Thoracic aorta (tissue), 2 donors: ENCODE results near the gene GPR31. TPM values are rescaled to one million over a fixed set of nuclear protein-coding genes. Genes with fewer than 3 reads are reported as not detected.

ENCODE experiments used
- ATAC-seq: fragments of 150-250 bp; one replicate; pipeline ENCODE4 v1.8.0; 2017; ENCODE audit warnings: low read depth; ENCODE audit not compliant: insufficient number of reproducible peaks, low FRiP score
- DNase-seq: peaks from one replicate; pipeline ENCODE4 v3.0.0-alpha.2; 2020; ENCODE audit warnings: low spot score
- H3K27ac ChIP-seq, 2 donors: fragments of 200-600 bp; sonication (generic); 1 replicate in 1 of 2; 2 replicates in 1 of 2; pipeline ENCODE4 v1.5.1; 2016; ENCODE audit warnings: mild to moderate bottlenecking in 2 of 2, moderate library complexity in 2 of 2
- H3K27me3 ChIP-seq: fragments of 200-600 bp; sonication (generic); replicated peaks from 2 replicates; pipeline ENCODE4 v1.6.0; 2016; ENCODE audit warnings: mild to moderate bottlenecking; ENCODE audit not compliant: insufficient read depth
- H3K36me3 ChIP-seq: fragments of 200-600 bp; sonication (generic); one replicate; pipeline ENCODE4 v1.5.1; 2016
- H3K4me1 ChIP-seq, 2 donors: fragments of 200-600 bp; sonication (generic); 1 replicate in 1 of 2; 2 replicates in 1 of 2; pipeline versions ENCODE4 v1.5.1 to v1.6.0; 2016; ENCODE audit warnings: low read depth in 2 of 2, mild to moderate bottlenecking in 1 of 2; ENCODE audit not compliant: control insufficient read depth in 1 of 2
- H3K4me3 ChIP-seq: fragments of 200-600 bp; sonication (generic); 2 replicates; pipeline ENCODE4 v1.5.1; 2016; ENCODE audit warnings: mild to moderate bottlenecking
- H3K9me3 ChIP-seq: fragments of 200-600 bp; sonication (generic); 2 replicates; pipeline ENCODE4 v1.5.1; 2016
- total RNA-seq, 2 donors: library from RNA; depleted of rRNA; stranded (reverse); fragments of >200 nt; gene quantifications; one replicate each; pipeline versions ENCODE4 v1.1.0 to v1.2.3, GENCODE V29; 2016
- TF ChIP-seq, protein P1 (sequence below): fragments of 200-600 bp; sonication (generic); IDR thresholded peaks from one replicate; pipeline ENCODE4 v1.5.1; 2019; ENCODE audit warnings: antibody characterized with exemption

Gene GPR31
- total RNA-seq, 2 donors from 2014 or later = not detected

DNA sequence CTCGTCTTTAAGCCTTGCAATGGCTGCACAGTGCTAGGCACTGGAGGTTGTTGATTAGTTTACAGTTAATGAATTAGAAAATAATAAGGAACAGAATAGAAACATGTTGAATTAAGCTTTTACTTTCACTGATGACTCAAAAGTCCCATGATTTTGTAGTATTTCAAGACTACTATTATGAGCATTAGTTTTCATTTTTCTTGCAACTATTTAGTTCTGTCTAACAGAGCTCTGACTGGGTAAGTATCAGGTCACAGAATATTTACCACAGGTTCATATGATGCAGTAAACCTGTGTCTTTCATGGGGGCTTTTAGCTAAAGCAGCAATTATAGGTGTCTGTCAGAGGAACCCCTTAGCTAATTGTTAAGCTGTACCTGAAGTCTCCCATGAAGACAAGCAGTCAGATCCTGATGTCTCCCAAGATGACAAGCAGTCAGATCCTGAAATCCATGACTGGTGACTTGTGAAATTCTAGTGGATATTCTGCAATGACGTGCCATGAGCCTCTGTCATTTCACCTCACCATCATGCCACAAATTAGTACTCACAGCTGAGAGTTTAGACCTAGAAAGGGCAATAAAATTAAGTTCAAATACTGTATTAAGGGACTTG lies 8.2 kb upstream of the GPR31 start:
- no peak for DNase-seq
- Histone ChIP-seq H3K27me3 (no peaks in the 10 kb centered on the region), H3K4me1 (no peaks in the 10 kb centered on the region), H3K27ac (no peak overlapping the region), H3K4me3 (no peak overlapping the region), H3K36me3 (no peaks in the 10 kb centered on the region), H3K9me3 (no peaks in the 10 kb centered on the region)
- TF ChIP-seq, protein P1, sequence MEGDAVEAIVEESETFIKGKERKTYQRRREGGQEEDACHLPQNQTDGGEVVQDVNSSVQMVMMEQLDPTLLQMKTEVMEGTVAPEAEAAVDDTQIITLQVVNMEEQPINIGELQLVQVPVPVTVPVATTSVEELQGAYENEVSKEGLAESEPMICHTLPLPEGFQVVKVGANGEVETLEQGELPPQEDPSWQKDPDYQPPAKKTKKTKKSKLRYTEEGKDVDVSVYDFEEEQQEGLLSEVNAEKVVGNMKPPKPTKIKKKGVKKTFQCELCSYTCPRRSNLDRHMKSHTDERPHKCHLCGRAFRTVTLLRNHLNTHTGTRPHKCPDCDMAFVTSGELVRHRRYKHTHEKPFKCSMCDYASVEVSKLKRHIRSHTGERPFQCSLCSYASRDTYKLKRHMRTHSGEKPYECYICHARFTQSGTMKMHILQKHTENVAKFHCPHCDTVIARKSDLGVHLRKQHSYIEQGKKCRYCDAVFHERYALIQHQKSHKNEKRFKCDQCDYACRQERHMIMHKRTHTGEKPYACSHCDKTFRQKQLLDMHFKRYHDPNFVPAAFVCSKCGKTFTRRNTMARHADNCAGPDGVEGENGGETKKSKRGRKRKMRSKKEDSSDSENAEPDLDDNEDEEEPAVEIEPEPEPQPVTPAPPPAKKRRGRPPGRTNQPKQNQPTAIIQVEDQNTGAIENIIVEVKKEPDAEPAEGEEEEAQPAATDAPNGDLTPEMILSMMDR = no peak
- no peak for ATAC-seq

DNA sequence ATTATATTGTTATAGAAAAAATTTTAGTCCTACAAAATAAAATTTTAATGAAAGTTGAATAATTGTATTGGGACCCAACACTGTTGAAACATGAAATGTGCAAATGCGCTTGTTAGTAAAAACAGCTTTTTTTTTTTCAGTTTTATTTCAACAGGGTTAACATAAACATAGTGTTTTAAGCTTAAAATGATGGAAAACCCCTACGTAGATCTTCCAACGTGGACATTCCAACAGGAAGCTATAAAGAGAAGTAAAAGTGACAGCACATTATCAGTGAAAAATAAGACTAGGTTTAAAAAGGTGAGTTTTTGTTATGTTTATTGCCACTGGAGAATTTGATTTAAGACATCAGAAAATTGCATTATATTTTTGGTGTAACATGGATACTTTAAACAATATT lies 6.5 kb upstream of the GPR31 start:
- no peak overlapping the region for H3K27ac ChIP-seq
- ATAC-seq = no peak
- no peaks in the 10 kb centered on the region for H3K9me3 ChIP-seq
- no peaks in the 10 kb centered on the region for H3K4me1 ChIP-seq
- no peaks in the 10 kb centered on the region for H3K27me3 ChIP-seq
- H3K4me3 ChIP-seq = no peak overlapping the region
- DNase-seq = no peak
- H3K36me3 ChIP-seq = no peaks in the 10 kb centered on the region
- TF ChIP-seq, protein P1 = no peak

DNA sequence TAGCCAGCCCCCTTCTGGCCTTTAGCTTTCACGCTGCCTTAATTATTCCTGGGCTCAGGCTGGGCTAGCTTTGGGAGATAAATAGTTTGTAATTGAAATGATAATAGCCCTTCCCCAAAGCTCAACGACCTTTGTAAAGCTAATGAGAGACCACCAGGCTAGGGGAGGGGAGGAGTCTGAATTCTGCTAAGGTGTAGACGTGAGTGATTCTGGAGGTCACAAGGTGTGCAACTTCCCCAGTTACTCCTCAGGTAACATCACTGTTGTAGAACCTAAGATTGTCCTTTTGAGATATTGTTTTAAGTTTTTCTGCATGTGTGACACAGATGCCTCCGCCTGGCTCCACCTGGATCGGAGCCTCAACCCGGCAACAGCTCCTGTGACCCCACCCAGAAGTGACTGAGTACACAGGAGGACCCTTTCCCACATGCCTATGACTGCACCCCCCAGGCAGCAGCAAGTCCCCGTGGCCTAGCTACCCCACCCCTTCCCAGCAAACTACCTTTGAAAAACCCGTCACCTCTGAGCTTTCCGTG lies 5.8 kb upstream of the GPR31 start:
- no peak for DNase-seq
- ATAC-seq = no peak
- no peaks in the 10 kb centered on the region for H3K36me3 ChIP-seq

DNA sequence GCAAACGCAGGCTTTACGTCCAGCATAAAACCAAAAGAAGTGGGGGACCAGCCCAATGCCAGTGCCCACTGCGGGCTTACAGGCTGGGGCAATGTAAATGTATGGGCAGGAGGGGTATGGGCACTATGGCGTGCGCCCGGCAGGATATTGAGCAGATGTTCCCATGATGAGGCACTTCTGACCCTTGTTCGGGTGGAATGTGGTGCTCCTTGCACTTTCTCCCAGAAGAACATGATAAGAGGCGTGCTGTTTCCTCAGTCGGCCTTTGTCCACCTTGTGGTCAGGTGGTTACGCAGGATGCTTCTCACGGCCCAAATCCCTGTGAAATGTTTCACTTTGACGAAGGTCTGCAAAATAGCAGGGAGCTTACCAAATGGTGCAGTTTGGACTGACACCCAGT lies 4.8 kb upstream of the GPR31 start:
- H3K4me1 ChIP-seq = no peaks in the 10 kb centered on the region
- DNase-seq (no peak), ATAC-seq (no peak)
- no peak overlapping the region for H3K27ac ChIP-seq
- no peaks in the 10 kb centered on the region for H3K27me3 ChIP-seq
- H3K36me3 ChIP-seq = no peaks in the 10 kb centered on the region
- H3K4me3 ChIP-seq = no peak overlapping the region
- TF ChIP-seq, protein P1 = no peak
- H3K9me3 ChIP-seq = no peaks in the 10 kb centered on the region

More for the DNA sequence above, 5.8 kb upstream of the GPR31 start:
- Histone ChIP-seq H3K27me3 (no peaks in the 10 kb centered on the region), H3K9me3 (no peaks in the 10 kb centered on the region), H3K4me1 (no peaks in the 10 kb centered on the region), H3K4me3 (no peak overlapping the region), H3K27ac (no peak overlapping the region)
- TF ChIP-seq, protein P1 = no peak

DNA sequence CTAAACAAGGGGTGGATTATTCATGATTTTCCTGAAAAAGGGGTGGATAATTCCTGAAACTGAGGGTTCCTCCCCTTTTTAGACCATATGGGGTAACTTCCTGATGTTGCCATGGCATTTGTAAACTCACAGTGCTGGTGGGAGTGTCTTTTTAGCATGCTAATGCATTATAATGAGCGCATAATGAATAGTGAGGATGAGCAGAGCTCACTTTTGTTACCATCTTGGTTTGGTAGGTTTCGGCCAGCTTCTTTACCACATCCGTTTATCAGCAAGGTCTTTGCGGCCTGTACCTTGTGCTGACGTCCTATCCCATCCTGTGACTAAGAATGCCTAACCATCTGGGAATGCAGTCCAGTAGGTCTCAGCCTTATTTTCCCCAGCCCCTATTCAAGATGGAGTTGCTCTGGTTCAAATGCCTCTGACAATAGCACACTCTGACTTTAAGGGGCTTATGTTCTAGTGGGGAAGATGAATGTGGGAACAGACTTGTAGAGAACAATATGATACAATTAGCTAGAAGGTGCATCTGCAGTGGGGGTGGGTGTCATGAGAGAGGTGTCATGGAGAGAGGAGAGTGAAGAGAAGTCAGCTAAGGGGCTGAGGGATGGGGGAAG lies 4.2 kb upstream of the GPR31 start:
- no peaks in the 10 kb centered on the region for H3K27me3 ChIP-seq
- no peaks in the 10 kb centered on the region for H3K36me3 ChIP-seq
- no peak overlapping the region for H3K4me3 ChIP-seq
- TF ChIP-seq, protein P1 = no peak
- no peak overlapping the region for H3K27ac ChIP-seq
- H3K9me3 ChIP-seq = no peaks in the 10 kb centered on the region
- H3K4me1 ChIP-seq = no peaks in the 10 kb centered on the region
- ATAC-seq (no peak), DNase-seq (no peak)
